CD8-positive, alpha-beta memory T cell (primary cell): ENCODE measurements around the gene ACR. TPM values are rescaled to one million over a fixed set of nuclear protein-coding genes. Genes with fewer than 3 reads are reported as not detected.

Experiments used
- CTCF ChIA-PET: fragments of 350-600 bp; sonication (Branson Sonifier 250); formaldehyde crosslinking; loops from one replicate; lab custom pipeline; 2021; ENCODE audit warnings: antibody characterized with exemption; lab: Charles Lee
- POLR2A ChIA-PET: fragments of 350-600 bp; sonication (Branson Sonifier 250); formaldehyde crosslinking; loops from one replicate; lab custom pipeline; 2021; ENCODE audit warnings: antibody characterized with exemption; lab: Charles Lee
- DNase-seq, 5 donors: peaks; one replicate each; pipeline versions ENCODE4 v3.0.0 to v3.0.0-alpha.2; 2020 to 2022; ENCODE audit warnings: mixed read lengths in 1 of 5
- H3K27ac ChIP-seq: one replicate; pipeline ENCODE4 v1.7.0; 2013; ENCODE audit warnings: low read depth, mild to moderate bottlenecking, low read length, moderate library complexity
- H3K27me3 ChIP-seq: 2 replicates; pipeline ENCODE4 v1.7.0; 2013; ENCODE audit warnings: low read length, mild to moderate bottlenecking; ENCODE audit not compliant: insufficient read depth, poor library complexity, severe bottlenecking
- H3K36me3 ChIP-seq: 2 replicates; pipeline ENCODE4 v1.7.0; 2013; ENCODE audit warnings: mild to moderate bottlenecking, low read length, moderate library complexity; ENCODE audit not compliant: insufficient read depth
- H3K4me1 ChIP-seq: 2 replicates; pipeline ENCODE4 v1.7.0; 2013; ENCODE audit warnings: mild to moderate bottlenecking, low read length, moderate library complexity; ENCODE audit not compliant: insufficient read depth
- H3K4me3 ChIP-seq: 2 replicates; pipeline ENCODE4 v1.7.0; 2013; ENCODE audit warnings: mild to moderate bottlenecking, low read length
- H3K9me3 ChIP-seq: 2 replicates; pipeline ENCODE4 v1.7.0; 2013; ENCODE audit warnings: mild to moderate bottlenecking, low read length
- H3K27ac Mint-ChIP-seq, 8 donors: one replicate each; pipeline ENCODE4 v1.8.0; 2020 to 2021; ENCODE audit warnings: mixed read lengths in 8 of 8, mild to moderate bottlenecking in 6 of 8, inconsistent platforms in 3 of 8, moderate library complexity in 3 of 8
- H3K27me3 Mint-ChIP-seq, 2 donors: one replicate each; pipeline ENCODE4 v1.8.0; 2020 to 2021; ENCODE audit warnings: mixed read lengths in 2 of 2, mild to moderate bottlenecking in 1 of 2, moderate library complexity in 1 of 2
- H3K36me3 Mint-ChIP-seq, 3 donors: one replicate each; pipeline ENCODE4 v1.8.0; 2020 to 2021; ENCODE audit warnings: mixed read lengths in 3 of 3, inconsistent platforms in 1 of 3, mild to moderate bottlenecking in 1 of 3
- H3K4me1 Mint-ChIP-seq, 3 donors: one replicate each; pipeline ENCODE4 v1.8.0; 2020 to 2021; ENCODE audit warnings: mixed read lengths in 3 of 3, inconsistent platforms in 1 of 3, mild to moderate bottlenecking in 1 of 3
- H3K4me3 Mint-ChIP-seq, 7 donors: one replicate each; pipeline ENCODE4 v1.8.0; 2020 to 2021; ENCODE audit warnings: mixed read lengths in 7 of 7, mild to moderate bottlenecking in 6 of 7, moderate library complexity in 4 of 7, inconsistent platforms in 2 of 7
- H3K9me3 Mint-ChIP-seq, 5 donors: one replicate each; pipeline ENCODE4 v1.8.0; 2020 to 2022; ENCODE audit warnings: mixed read lengths in 5 of 5, mild to moderate bottlenecking in 3 of 5, moderate library complexity in 2 of 5, inconsistent platforms in 1 of 5
- polyA plus RNA-seq: library from polyadenylated mRNA; unstranded; fragments of 300-500 nt; fragmentation: Illumina TruSeq; gene quantifications from one replicate; pipeline ENCODE4 v1.2.3, GENCODE V29; 2021
- total RNA-seq, 2 experiments: library from RNA; stranded (reverse); gene quantifications; one replicate each; pipeline ENCODE4 v1.2.3, GENCODE V29; 2021

ACR gene
- total and polyA plus RNA-seq, 3 experiments from 2014 or later = not detected

GRCh38 chr22:50696251-50696798, 41.7 kb upstream of the ACR start:
- no peaks in the 10 kb centered on the region for H3K4me1 ChIP-seq
- Mint-ChIP-seq H3K27me3 (peaks cover 6 to 8% of the 10 kb centered on the region in 2 donors), H3K36me3 (no peaks in the 10 kb centered on the region), H3K9me3 (peaks cover 0 to 5% (median 0%) of the 10 kb centered on the region in 5 donors), H3K4me1 (no peaks in the 10 kb centered on the region), H3K27ac (no peak overlapping the region), H3K4me3 (no peak overlapping the region)
- ChIA-PET POLR2A (no interaction called here), CTCF (no interaction called here)
- H3K27ac ChIP-seq = no peak overlapping the region
- peak in 1 of 5 donors; percentile 24 for DNase-seq
- H3K27me3 ChIP-seq = no peaks in the 10 kb centered on the region
- no peak overlapping the region for H3K4me3 ChIP-seq
- H3K9me3 ChIP-seq = no peaks in the 10 kb centered on the region
- H3K36me3 ChIP-seq = no peaks in the 10 kb centered on the region

- Mint-ChIP-seq H3K27ac (no peak overlapping the region), H3K9me3 (peaks cover 0 to 3% (median 0%) of the 10 kb centered on the region in 5 donors), H3K4me1 (peaks cover 3% of the 10 kb centered on the region in 3 donors), H3K4me3 (no peak overlapping the region), H3K36me3 (no peaks in the 10 kb centered on the region), H3K27me3 (peaks cover 3 to 5% of the 10 kb centered on the region in 2 donors)
- POLR2A ChIA-PET = no interaction called here
- no peaks in the 10 kb centered on the region for H3K9me3 ChIP-seq
- no peak overlapping the region for H3K4me3 ChIP-seq
- peak in 1 of 5 donors; percentile 39 for DNase-seq
- H3K27me3 ChIP-seq = no peaks in the 10 kb centered on the region
- H3K4me1 ChIP-seq = no peaks in the 10 kb centered on the region
- CTCF ChIA-PET = no interaction called here
- no peak overlapping the region for H3K27ac ChIP-seq
- H3K36me3 ChIP-seq = no peaks in the 10 kb centered on the region
Measured at GRCh38 chr22:50696799-50697561, 41.0 kb upstream of the ACR start.

GRCh38 chr22:50697667-50698506, 40.1 kb upstream of the ACR start:
- H3K4me1 ChIP-seq = peaks cover 7% of the 10 kb centered on the region
- no peak overlapping the region for H3K4me3 Mint-ChIP-seq
- peaks cover 9 to 12% (median 12%) of the 10 kb centered on the region in 3 donors for H3K4me1 Mint-ChIP-seq
- no peak overlapping the region for H3K4me3 ChIP-seq
- no peak overlapping the region for H3K27ac ChIP-seq
- H3K36me3 ChIP-seq = no peaks in the 10 kb centered on the region
- peak in 1 of 5 donors; percentile 39 for DNase-seq
- ChIA-PET CTCF (no interaction called here), POLR2A (no interaction called here)
- H3K27ac Mint-ChIP-seq = no peak overlapping the region
- H3K9me3 Mint-ChIP-seq = no peaks in the 10 kb centered on the region
- no peaks in the 10 kb centered on the region for H3K36me3 Mint-ChIP-seq
- H3K27me3 ChIP-seq = no peaks in the 10 kb centered on the region
- H3K9me3 ChIP-seq = no peaks in the 10 kb centered on the region
- peaks cover 1 to 5% of the 10 kb centered on the region in 2 donors for H3K27me3 Mint-ChIP-seq

GRCh38 chr22:50698546-50698945, 39.5 kb upstream of the ACR start:
- no peaks in the 10 kb centered on the region for H3K9me3 ChIP-seq
- Mint-ChIP-seq H3K4me3 (no peak overlapping the region), H3K36me3 (no peaks in the 10 kb centered on the region), H3K27ac (peak overlapping the region in 2 of 8 donors; percentile 10 to 29), H3K27me3 (peaks cover 0 to 5% of the 10 kb centered on the region in 2 donors), H3K9me3 (no peaks in the 10 kb centered on the region), H3K4me1 (peaks cover 9 to 16% (median 14%) of the 10 kb centered on the region in 3 donors)
- H3K27ac ChIP-seq = no peak overlapping the region
- H3K36me3 ChIP-seq = no peaks in the 10 kb centered on the region
- CTCF ChIA-PET = no interaction called here
- POLR2A ChIA-PET = no interaction called here
- H3K27me3 ChIP-seq = no peaks in the 10 kb centered on the region
- no peak overlapping the region for H3K4me3 ChIP-seq
- H3K4me1 ChIP-seq = peaks cover 7% of the 10 kb centered on the region
- DNase-seq = peak in 1 of 5 donors; percentile 21

GRCh38 chr22:50699001-50699755, 38.8 kb upstream of the ACR start:
- peak overlapping the region in 1 of 8 donors; percentile 10 for H3K27ac Mint-ChIP-seq
- H3K36me3 ChIP-seq = no peaks in the 10 kb centered on the region
- no peak overlapping the region for H3K4me3 Mint-ChIP-seq
- no peaks in the 10 kb centered on the region for H3K9me3 Mint-ChIP-seq
- peaks cover 0 to 5% of the 10 kb centered on the region in 2 donors for H3K27me3 Mint-ChIP-seq
- no peaks in the 10 kb centered on the region for H3K27me3 ChIP-seq
- ChIA-PET CTCF (no interaction called here), POLR2A (no interaction called here)
- H3K36me3 Mint-ChIP-seq = no peaks in the 10 kb centered on the region
- no peaks in the 10 kb centered on the region for H3K9me3 ChIP-seq
- peak in 1 of 5 donors; percentile 24 for DNase-seq
- peaks cover 9 to 16% (median 14%) of the 10 kb centered on the region in 3 donors for H3K4me1 Mint-ChIP-seq
- H3K4me3 ChIP-seq = no peak overlapping the region
- peaks cover 7% of the 10 kb centered on the region for H3K4me1 ChIP-seq
- no peak overlapping the region for H3K27ac ChIP-seq

- peak in 1 of 5 donors; percentile 16 for DNase-seq
- no peaks in the 10 kb centered on the region for H3K27me3 ChIP-seq
- H3K27ac Mint-ChIP-seq = no peak overlapping the region
- CTCF ChIA-PET = no interaction called here
- peaks cover 9 to 16% (median 14%) of the 10 kb centered on the region in 3 donors for H3K4me1 Mint-ChIP-seq
- H3K36me3 ChIP-seq = no peaks in the 10 kb centered on the region
- H3K4me3 ChIP-seq = no peak overlapping the region
- POLR2A ChIA-PET = no interaction called here
- no peaks in the 10 kb centered on the region for H3K9me3 Mint-ChIP-seq
- peaks cover 0 to 5% of the 10 kb centered on the region in 2 donors for H3K27me3 Mint-ChIP-seq
- no peak overlapping the region for H3K4me3 Mint-ChIP-seq
- peaks cover 7% of the 10 kb centered on the region for H3K4me1 ChIP-seq
- H3K36me3 Mint-ChIP-seq = no peaks in the 10 kb centered on the region
- H3K27ac ChIP-seq = no peak overlapping the region
- no peaks in the 10 kb centered on the region for H3K9me3 ChIP-seq
Measured at GRCh38 chr22:50699756-50700386, 38.1 kb upstream of the ACR start.

- Histone ChIP-seq H3K4me1 (peaks cover 7% of the 10 kb centered on the region), H3K36me3 (no peaks in the 10 kb centered on the region), H3K9me3 (no peaks in the 10 kb centered on the region), H3K27ac (no peak overlapping the region), H3K27me3 (no peaks in the 10 kb centered on the region), H3K4me3 (no peak overlapping the region)
- no peak overlapping the region for H3K4me3 Mint-ChIP-seq
- peaks cover 9 to 16% (median 14%) of the 10 kb centered on the region in 3 donors for H3K4me1 Mint-ChIP-seq
- ChIA-PET POLR2A (no interaction called here), CTCF (no interaction called here)
- H3K27ac Mint-ChIP-seq = no peak overlapping the region
- peaks cover 0 to 5% of the 10 kb centered on the region in 2 donors for H3K27me3 Mint-ChIP-seq
- H3K9me3 Mint-ChIP-seq = no peaks in the 10 kb centered on the region
- no peaks in the 10 kb centered on the region for H3K36me3 Mint-ChIP-seq
- DNase-seq = peak in 1 of 5 donors; percentile 43
Measured at GRCh38 chr22:50700387-50701075, 37.5 kb upstream of the ACR start.
